H9 (cell line): Measurements from ENCODE around the gene RIPK4. TPM values are rescaled to one million over a fixed set of nuclear protein-coding genes. Genes with fewer than 3 reads are reported as not detected.
A peak's percentile ranks its signal among the peaks of the same experiment; 100 is the strongest.

Experiments
- DNase-seq: peaks from one replicate; pipeline ENCODE4 v3.0.0-alpha.2; 2017
- H2AFZ ChIP-seq: one replicate; pipeline ENCODE4 v1.6.1; 2013; ENCODE audit warnings: mild to moderate bottlenecking, low read length, control low read depth, moderate library complexity
- H2AK5ac ChIP-seq: 2 replicates; pipeline ENCODE4 v1.6.1; 2013; ENCODE audit warnings: low read length, control low read depth, mixed read lengths; ENCODE audit not compliant: insufficient read length
- H2BK120ac ChIP-seq: one replicate; pipeline ENCODE4 v1.6.1; 2013; ENCODE audit warnings: low read depth, mild to moderate bottlenecking, low read length, control low read depth, inconsistent platforms; ENCODE audit not compliant: poor library complexity, severe bottlenecking
- H2BK12ac ChIP-seq: 2 replicates; pipeline ENCODE4 v1.6.1; 2013; ENCODE audit warnings: low read length, control low read depth, mixed read lengths, low read depth; ENCODE audit not compliant: insufficient read length
- H2BK15ac ChIP-seq: 2 replicates; pipeline ENCODE4 v1.6.1; 2013; ENCODE audit warnings: low read depth, low read length, control low read depth
- H2BK20ac ChIP-seq: one replicate; pipeline ENCODE4 v1.6.1; 2013; ENCODE audit warnings: low read depth, mild to moderate bottlenecking, low read length, control low read depth, inconsistent platforms; ENCODE audit not compliant: poor library complexity, severe bottlenecking
- H2BK5ac ChIP-seq: 2 replicates; pipeline ENCODE4 v1.6.1; 2013; ENCODE audit warnings: low read length, control low read depth, mixed read lengths; ENCODE audit not compliant: insufficient read length
- H3K14ac ChIP-seq: 2 replicates; pipeline ENCODE4 v1.6.1; 2013; ENCODE audit warnings: low read length, control low read depth; ENCODE audit not compliant: insufficient read depth
- H3K18ac ChIP-seq: 2 replicates; pipeline ENCODE4 v1.6.1; 2013; ENCODE audit warnings: low read depth, mild to moderate bottlenecking, mixed read lengths, low read length, control low read depth; ENCODE audit not compliant: insufficient read length
- H3K23ac ChIP-seq: 2 replicates; pipeline ENCODE4 v1.6.1; 2013; ENCODE audit warnings: low read length, control low read depth, mixed read lengths, low read depth; ENCODE audit not compliant: insufficient read length
- H3K23me2 ChIP-seq: 2 replicates; pipeline ENCODE4 v1.6.1; 2013; ENCODE audit warnings: low read depth, mild to moderate bottlenecking, mixed read lengths, low read length, control low read depth; ENCODE audit not compliant: insufficient read length, poor library complexity, severe bottlenecking
- H3K27ac ChIP-seq: 2 replicates; pipeline ENCODE4 v1.5.1; 2013; ENCODE audit warnings: low read length, control low read depth, mixed read lengths, low read depth; ENCODE audit not compliant: insufficient read length
- H3K27me3 ChIP-seq: 2 replicates; pipeline ENCODE4 v1.6.1; 2013; ENCODE audit warnings: low read length, control low read depth, inconsistent platforms; ENCODE audit not compliant: insufficient read depth
- H3K4ac ChIP-seq: 2 replicates; pipeline ENCODE4 v1.6.1; 2013; ENCODE audit warnings: low read depth, mild to moderate bottlenecking, control low read depth, inconsistent platforms, low read length, moderate library complexity
- H3K4me1 ChIP-seq: 2 replicates; pipeline ENCODE4 v1.6.1; 2013; ENCODE audit warnings: low read length, control low read depth, inconsistent platforms; ENCODE audit not compliant: insufficient read depth
- H3K4me2 ChIP-seq: 2 replicates; pipeline ENCODE4 v1.6.1; 2013; ENCODE audit warnings: low read length, control low read depth, mixed read lengths; ENCODE audit not compliant: insufficient read length, insufficient read depth
- H3K56ac ChIP-seq: 2 replicates; pipeline ENCODE4 v1.6.1; 2013; ENCODE audit warnings: low read depth, mild to moderate bottlenecking, mixed read lengths, low read length, control low read depth; ENCODE audit not compliant: insufficient read length
- H3K79me1 ChIP-seq: 2 replicates; pipeline ENCODE4 v1.6.1; 2013; ENCODE audit warnings: low read depth, mild to moderate bottlenecking, moderate library complexity, low read length, control low read depth, inconsistent platforms; ENCODE audit not compliant: insufficient read depth, poor library complexity, severe bottlenecking
- H3K79me2 ChIP-seq: 2 replicates; pipeline ENCODE4 v1.6.1; 2013; ENCODE audit warnings: low read length, control low read depth, inconsistent platforms; ENCODE audit not compliant: insufficient read depth
- H3K9ac ChIP-seq: 2 replicates; pipeline ENCODE4 v1.6.1; 2013; ENCODE audit warnings: low read length, control low read depth, mixed read lengths; ENCODE audit not compliant: insufficient read length; ENCODE audit errors: extremely low read depth
- H3K9me3 ChIP-seq: one replicate; pipeline ENCODE4 v1.6.1; 2013; ENCODE audit warnings: low read depth, low read length, inconsistent platforms; ENCODE audit not compliant: control insufficient read depth
- H3T11ph ChIP-seq: one replicate; pipeline ENCODE4 v1.6.1; 2013; ENCODE audit warnings: mild to moderate bottlenecking, low read length, control low read depth, inconsistent platforms
- H4K20me1 ChIP-seq: one replicate; pipeline ENCODE4 v1.6.1; 2013; ENCODE audit not compliant: control insufficient read depth, insufficient read length, insufficient read depth
- H4K5ac ChIP-seq: 2 replicates; pipeline ENCODE4 v1.6.1; 2013; ENCODE audit warnings: low read depth, mild to moderate bottlenecking, mixed read lengths, low read length, control low read depth; ENCODE audit not compliant: insufficient read length
- H4K8ac ChIP-seq: replicated peaks from 2 replicates; pipeline ENCODE4 v1.6.1; 2013; ENCODE audit warnings: low read length, control low read depth, mixed read lengths, low read depth; ENCODE audit not compliant: insufficient read length
- H4K91ac ChIP-seq: 2 replicates; pipeline ENCODE4 v1.6.1; 2013; ENCODE audit warnings: low read depth, mild to moderate bottlenecking, moderate library complexity, mixed read lengths, low read length, control low read depth; ENCODE audit not compliant: insufficient read length
- H3K27ac Mint-ChIP-seq, 3 experiments: 2 replicates in 2 of 3; 3 replicates in 1 of 3; pipeline ENCODE4 v1.8.0; 2020 to 2021; ENCODE audit warnings: mixed read lengths in 3 of 3, mild to moderate bottlenecking in 1 of 3, moderate library complexity in 1 of 3
- H3K27me3 Mint-ChIP-seq: 2 replicates; pipeline ENCODE4 v1.8.0; 2021; ENCODE audit warnings: low read depth, mild to moderate bottlenecking, moderate library complexity, mixed read lengths
- H3K36me3 Mint-ChIP-seq, 3 experiments: 2 replicates in 2 of 3; 3 replicates in 1 of 3; pipeline ENCODE4 v1.8.0; 2020 to 2021; ENCODE audit warnings: low read depth in 3 of 3, mixed read lengths in 3 of 3; ENCODE audit not compliant: insufficient read depth in 1 of 3
- H3K4me1 Mint-ChIP-seq, 2 experiments: 2 replicates each; pipeline ENCODE4 v1.8.0; 2020; ENCODE audit warnings: mixed read lengths in 2 of 2
- H3K4me3 Mint-ChIP-seq, 2 experiments: 2 replicates in 1 of 2; 3 replicates in 1 of 2; pipeline ENCODE4 v1.8.0; 2020 to 2021; ENCODE audit warnings: mild to moderate bottlenecking in 2 of 2, mixed read lengths in 2 of 2, moderate library complexity in 1 of 2
- H3K9me3 Mint-ChIP-seq, 2 experiments: 2 replicates in 1 of 2; 3 replicates in 1 of 2; pipeline ENCODE4 v1.8.0; 2020; ENCODE audit warnings: mild to moderate bottlenecking in 2 of 2, mixed read lengths in 2 of 2, moderate library complexity in 1 of 2
- WGBS: extraction: QIAGEN DNeasy Blood & Tissue Kit; methylation state at CpG from one replicate; pipeline ENCODE4 v1.1.7; 2013; ENCODE audit warnings: missing lambda C conversion rate, low lambda C conversion rate, mixed read lengths; ENCODE audit not compliant: insufficient read length; ENCODE audit errors: extremely low coverage; 5-methylcytosine and 5-hydroxymethylcytosine counted together
- total RNA-seq: library from RNA; stranded (reverse); gene quantifications from 2 replicates; pipeline ENCODE4 v1.2.1, GENCODE V29; 2021
- TF ChIP-seq, protein P1 (sequence below): fragments of 200-600 bp; sonication (generic); conservative IDR thresholded peaks from 3 replicates; pipeline ENCODE4 v1.8.0; 2021; ENCODE audit warnings: antibody characterized with exemption, mild to moderate bottlenecking

RIPK4 gene
- total RNA-seq, 1 experiment from 2014 or later = 2.9 TPM

DNA sequence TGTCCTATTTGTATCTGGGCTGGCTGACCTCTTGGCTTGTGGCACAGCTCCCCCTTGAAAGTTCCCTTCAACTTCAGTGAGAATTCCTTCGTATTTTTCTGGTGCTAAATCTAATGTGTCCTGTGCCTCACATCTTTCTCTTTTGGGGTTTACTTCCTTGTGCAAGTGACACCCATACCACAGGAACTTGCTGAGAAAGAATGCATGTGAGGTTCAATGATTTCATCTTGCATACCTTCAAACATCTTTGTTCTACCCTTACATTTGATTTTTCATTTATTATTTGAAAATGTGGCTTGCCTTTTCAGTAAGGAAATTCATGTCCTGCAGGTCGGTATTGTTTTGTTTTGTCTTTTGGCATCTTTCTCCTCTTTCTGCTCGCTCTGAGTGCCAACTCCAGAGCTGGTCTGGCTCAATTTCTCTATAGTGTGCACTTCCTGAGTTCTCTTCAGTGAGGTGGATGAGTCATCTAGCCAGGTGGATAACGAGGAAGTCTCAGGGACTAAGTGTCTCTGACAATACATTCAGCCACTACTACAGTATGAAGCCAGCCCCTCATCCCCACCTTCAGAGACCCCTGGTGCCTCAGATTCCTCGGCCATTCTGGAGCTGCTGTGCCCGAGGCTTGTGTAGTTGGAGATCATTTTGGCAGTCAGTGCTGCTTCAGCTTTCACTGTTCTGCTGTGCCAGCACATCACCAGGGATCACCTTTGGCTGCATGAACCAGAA lies 59.5 kb downstream of the RIPK4 start:
- Histone ChIP-seq H3K27ac (no peak overlapping the region), H3K4me1 (peaks cover 3% of the 10 kb centered on the region; the same call in 1 of the 2 replicates), H2AK5ac (no peak overlapping the region), H3K14ac (0 out of 2 replicates have a peak overlapping the region, but pooled peaks have one; percentile 12), H3K23ac (no peak overlapping the region), H4K5ac (no peak overlapping the region), H3T11ph (no peak overlapping the region), H3K9ac (no peak overlapping the region), H4K91ac (no peak overlapping the region), H3K79me1 (no peaks in the 10 kb centered on the region), H2BK12ac (no peak overlapping the region), H4K8ac (no peak overlapping the region), H2AFZ (no peak overlapping the region), H3K9me3 (no peaks in the 10 kb centered on the region), H2BK20ac (no peak overlapping the region), H3K27me3 (peaks cover 2% of the 10 kb centered on the region; the same call in 1 of the 2 replicates), H2BK5ac (no peak overlapping the region), H4K20me1 (no peaks in the 10 kb centered on the region), H2BK15ac (no peak overlapping the region), H3K56ac (no peak overlapping the region), H3K79me2 (no peaks in the 10 kb centered on the region), H3K18ac (no peak overlapping the region), H3K4ac (no peak overlapping the region), H2BK120ac (no peak overlapping the region), H3K4me2 (no peak overlapping the region), H3K23me2 (peaks cover 2% of the 10 kb centered on the region)
- no peak overlapping the region for H3K27ac Mint-ChIP-seq
- TF ChIP-seq, protein P1, sequence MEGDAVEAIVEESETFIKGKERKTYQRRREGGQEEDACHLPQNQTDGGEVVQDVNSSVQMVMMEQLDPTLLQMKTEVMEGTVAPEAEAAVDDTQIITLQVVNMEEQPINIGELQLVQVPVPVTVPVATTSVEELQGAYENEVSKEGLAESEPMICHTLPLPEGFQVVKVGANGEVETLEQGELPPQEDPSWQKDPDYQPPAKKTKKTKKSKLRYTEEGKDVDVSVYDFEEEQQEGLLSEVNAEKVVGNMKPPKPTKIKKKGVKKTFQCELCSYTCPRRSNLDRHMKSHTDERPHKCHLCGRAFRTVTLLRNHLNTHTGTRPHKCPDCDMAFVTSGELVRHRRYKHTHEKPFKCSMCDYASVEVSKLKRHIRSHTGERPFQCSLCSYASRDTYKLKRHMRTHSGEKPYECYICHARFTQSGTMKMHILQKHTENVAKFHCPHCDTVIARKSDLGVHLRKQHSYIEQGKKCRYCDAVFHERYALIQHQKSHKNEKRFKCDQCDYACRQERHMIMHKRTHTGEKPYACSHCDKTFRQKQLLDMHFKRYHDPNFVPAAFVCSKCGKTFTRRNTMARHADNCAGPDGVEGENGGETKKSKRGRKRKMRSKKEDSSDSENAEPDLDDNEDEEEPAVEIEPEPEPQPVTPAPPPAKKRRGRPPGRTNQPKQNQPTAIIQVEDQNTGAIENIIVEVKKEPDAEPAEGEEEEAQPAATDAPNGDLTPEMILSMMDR = no peak
- no peak for DNase-seq
- H3K27me3 Mint-ChIP-seq = peaks cover 5% of the 10 kb centered on the region
- peaks cover 0 to 7% of the 10 kb centered on the region in 2 experiments; a peak in 3 of 5 replicates for H3K9me3 Mint-ChIP-seq
- WGBS = no CpG with 5 or more reads among the region's 6 CpGs
- H3K4me1 Mint-ChIP-seq = peaks cover 26 to 32% of the 10 kb centered on the region in 2 experiments
- H3K4me3 Mint-ChIP-seq = no peak overlapping the region
- H3K36me3 Mint-ChIP-seq = peaks cover 0 to 4% (median 0%) of the 10 kb centered on the region in 3 experiments; a peak in 3 of 7 replicates
